Loucy (cell line): ENCODE measurements around the gene BTN3A1.
A peak's percentile ranks its signal among the peaks of the same experiment; 100 is the strongest.

Experiments used
- H2AFZ ChIP-seq: fragments of 200-600 bp; sonication (generic); 2 replicates; pipeline ENCODE4 v1.6.0; 2016; ENCODE audit warnings: antibody characterized with exemption, mild to moderate bottlenecking, low read length, moderate library complexity
- H3F3A ChIP-seq: fragments of 200-600 bp; 2 replicates; pipeline ENCODE4 v1.6.0; 2016; ENCODE audit warnings: antibody characterized with exemption, low read depth, mild to moderate bottlenecking
- H3K27me3 ChIP-seq: fragments of 200-600 bp; sonication (generic); 2 replicates; pipeline ENCODE4 v1.6.1; 2014; ENCODE audit warnings: low read length, mild to moderate bottlenecking; ENCODE audit not compliant: insufficient read depth, poor library complexity, severe bottlenecking
- H3K36me3 ChIP-seq: fragments of 200-600 bp; sonication (generic); 2 replicates; pipeline ENCODE4 v1.6.1; 2016; ENCODE audit warnings: low read length; ENCODE audit not compliant: insufficient read depth
- H3K4me1 ChIP-seq: fragments of 200-600 bp; sonication (generic); 2 replicates; pipeline ENCODE4 v1.5.1; 2014; ENCODE audit warnings: low read length, mild to moderate bottlenecking; ENCODE audit not compliant: insufficient read depth, poor library complexity, severe bottlenecking
- H3K4me2 ChIP-seq: fragments of 200-600 bp; sonication (generic); 2 replicates; pipeline ENCODE4 v1.6.0; 2014; ENCODE audit warnings: antibody characterized with exemption, low read length, low read depth, mild to moderate bottlenecking; ENCODE audit not compliant: poor library complexity, severe bottlenecking
- H3K4me3 ChIP-seq: fragments of 200-600 bp; sonication (generic); 2 replicates; pipeline ENCODE4 v1.5.1; 2014; ENCODE audit warnings: low read length, mild to moderate bottlenecking, mixed read lengths; ENCODE audit not compliant: poor library complexity, severe bottlenecking
- H3K79me2 ChIP-seq: fragments of 200-600 bp; sonication (generic); 2 replicates; pipeline ENCODE4 v1.6.1; 2014; ENCODE audit warnings: low read length; ENCODE audit not compliant: insufficient read depth
- H3K9ac ChIP-seq: fragments of 200-600 bp; sonication (generic); 2 replicates; pipeline ENCODE4 v1.6.0; 2014; ENCODE audit warnings: mild to moderate bottlenecking, low read depth, low read length, moderate library complexity; ENCODE audit not compliant: poor library complexity, severe bottlenecking
- H3K9me2 ChIP-seq: fragments of 200-600 bp; sonication (generic); replicated peaks from 2 replicates; pipeline ENCODE4 v1.6.1; 2016; ENCODE audit warnings: low read depth, low read length, mixed read lengths
- H3K9me3 ChIP-seq: fragments of 200-600 bp; sonication (generic); 2 replicates; pipeline ENCODE4 v1.6.1; 2014; ENCODE audit warnings: mild to moderate bottlenecking, antibody characterized with exemption, low read length, low read depth; ENCODE audit not compliant: insufficient read depth
- H4K20me1 ChIP-seq: fragments of 200-600 bp; sonication (generic); 2 replicates; pipeline ENCODE4 v1.6.0; 2014; ENCODE audit warnings: antibody characterized with exemption, low read length, mild to moderate bottlenecking; ENCODE audit not compliant: insufficient read depth, poor library complexity, severe bottlenecking
- EZH2phosphoT487 ChIP-seq: fragments of 200-600 bp; IDR thresholded peaks from 2 replicates; pipeline ENCODE4 v1.6.1; 2018; ENCODE audit warnings: antibody characterized with exemption, mild to moderate bottlenecking, moderate library complexity, borderline replicate concordance
- TF ChIP-seq, protein P1 (sequence below): fragments of 200-600 bp; sonication (generic); conservative IDR thresholded peaks from 2 replicates; pipeline ENCODE4 v1.5.1; 2014; ENCODE audit warnings: mild to moderate bottlenecking, antibody characterized with exemption, low read length

Gene BTN3A1

DNA sequence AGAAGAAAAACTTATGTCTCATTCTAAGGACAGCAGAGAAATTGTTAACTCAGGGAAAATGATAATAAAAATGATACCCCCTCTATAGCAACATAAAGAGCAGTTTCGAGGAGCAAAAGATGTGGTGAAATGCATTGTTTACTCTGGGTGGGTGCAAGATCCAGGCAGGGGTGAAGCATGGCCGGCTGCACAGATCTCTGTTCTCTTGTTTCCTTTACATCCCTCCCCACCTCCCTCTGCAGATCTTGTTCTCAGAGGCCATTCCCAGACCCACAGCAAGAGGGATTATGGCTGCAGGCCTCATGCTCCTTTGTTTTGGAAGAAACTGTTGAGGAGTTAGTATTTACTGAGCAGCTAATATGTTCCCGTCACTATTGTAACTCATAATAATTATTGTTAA is 1.8 kb downstream of the BTN3A1 start:
- no peaks in the 10 kb centered on the region for H4K20me1 ChIP-seq
- peak overlapping the region; percentile 74 for H3K9ac ChIP-seq
- peaks cover 62% of the 10 kb centered on the region for H3K4me1 ChIP-seq
- H3F3A ChIP-seq = no peaks in the 10 kb centered on the region
- peak overlapping the region; percentile 75 for H3K4me2 ChIP-seq
- no peak overlapping the region for H2AFZ ChIP-seq
- H3K4me3 ChIP-seq = peak overlapping the region; percentile 88
- H3K79me2 ChIP-seq = peaks cover 24% of the 10 kb centered on the region
- H3K27me3 ChIP-seq = no peaks in the 10 kb centered on the region
- H3K9me2 ChIP-seq = no peaks in the 10 kb centered on the region
- no peaks in the 10 kb centered on the region for H3K36me3 ChIP-seq
- no peak for TF ChIP-seq EZH2phosphoT487
- TF ChIP-seq, protein P1, sequence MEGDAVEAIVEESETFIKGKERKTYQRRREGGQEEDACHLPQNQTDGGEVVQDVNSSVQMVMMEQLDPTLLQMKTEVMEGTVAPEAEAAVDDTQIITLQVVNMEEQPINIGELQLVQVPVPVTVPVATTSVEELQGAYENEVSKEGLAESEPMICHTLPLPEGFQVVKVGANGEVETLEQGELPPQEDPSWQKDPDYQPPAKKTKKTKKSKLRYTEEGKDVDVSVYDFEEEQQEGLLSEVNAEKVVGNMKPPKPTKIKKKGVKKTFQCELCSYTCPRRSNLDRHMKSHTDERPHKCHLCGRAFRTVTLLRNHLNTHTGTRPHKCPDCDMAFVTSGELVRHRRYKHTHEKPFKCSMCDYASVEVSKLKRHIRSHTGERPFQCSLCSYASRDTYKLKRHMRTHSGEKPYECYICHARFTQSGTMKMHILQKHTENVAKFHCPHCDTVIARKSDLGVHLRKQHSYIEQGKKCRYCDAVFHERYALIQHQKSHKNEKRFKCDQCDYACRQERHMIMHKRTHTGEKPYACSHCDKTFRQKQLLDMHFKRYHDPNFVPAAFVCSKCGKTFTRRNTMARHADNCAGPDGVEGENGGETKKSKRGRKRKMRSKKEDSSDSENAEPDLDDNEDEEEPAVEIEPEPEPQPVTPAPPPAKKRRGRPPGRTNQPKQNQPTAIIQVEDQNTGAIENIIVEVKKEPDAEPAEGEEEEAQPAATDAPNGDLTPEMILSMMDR = no peak
- no peaks in the 10 kb centered on the region for H3K9me3 ChIP-seq

DNA sequence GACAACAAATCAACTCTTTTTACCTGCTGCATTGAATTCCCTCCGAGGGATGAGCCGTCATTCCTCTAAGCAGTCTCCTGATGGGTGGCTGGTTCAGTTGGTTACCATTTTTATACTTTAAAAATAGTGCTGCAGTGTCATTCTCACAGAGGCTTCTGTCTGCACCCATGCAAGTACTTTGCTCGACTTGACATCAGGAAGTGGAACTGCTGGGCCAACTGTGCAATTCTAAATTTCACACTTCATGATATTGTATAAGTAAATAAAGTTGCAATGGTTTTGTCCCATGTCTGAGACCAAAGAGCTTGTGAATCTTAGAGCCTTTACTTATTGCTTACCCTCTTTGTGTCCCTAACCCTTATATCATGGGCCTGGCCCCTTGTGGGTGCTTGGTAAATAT is 2.5 kb downstream of the BTN3A1 start:
- Histone ChIP-seq H3F3A (no peaks in the 10 kb centered on the region), H2AFZ (no peak overlapping the region), H3K4me2 (peak overlapping the region; percentile 75)

DNA sequence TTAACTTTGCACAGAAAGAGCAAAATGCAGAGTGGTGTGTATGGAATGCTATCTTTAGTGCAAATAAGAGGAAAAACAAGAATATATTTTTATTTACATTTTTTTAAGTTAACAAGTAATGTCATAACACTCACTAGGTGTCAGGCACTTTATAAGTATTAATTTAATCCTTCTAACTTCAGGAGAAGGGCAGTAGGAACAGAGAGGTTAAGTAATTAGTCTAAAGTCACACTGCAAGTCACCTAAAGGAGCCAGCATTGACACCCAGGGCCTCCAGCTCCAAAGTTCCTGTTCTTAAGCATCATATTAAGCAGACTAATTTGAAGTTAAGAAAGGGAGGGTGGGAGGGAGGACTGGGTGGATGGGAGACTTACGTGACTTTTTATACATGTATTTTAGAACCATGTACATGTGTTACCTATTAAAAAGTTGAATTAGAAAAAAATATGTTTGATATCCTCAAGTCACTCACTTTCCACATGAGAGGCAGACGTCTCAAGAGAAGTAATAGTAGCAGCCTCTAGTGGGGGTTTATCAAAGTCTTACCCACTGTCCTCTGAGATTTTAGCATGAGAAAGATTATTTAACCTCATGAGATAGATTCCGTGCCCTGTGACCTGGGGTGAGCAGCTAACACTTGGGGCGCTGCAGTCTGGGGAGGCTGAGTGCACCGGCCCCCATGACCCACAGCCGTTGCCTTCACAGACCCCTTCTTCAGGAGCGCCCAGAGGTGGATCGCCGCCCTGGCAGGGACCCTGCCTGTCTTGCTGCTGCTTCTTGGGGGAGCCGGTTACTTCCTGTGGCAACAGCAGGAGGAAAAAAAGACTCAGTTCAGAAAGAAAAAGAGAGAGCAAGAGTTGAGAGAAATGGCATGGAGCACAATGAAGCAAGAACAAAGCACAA is 7.0 kb downstream of the BTN3A1 start:
- Histone ChIP-seq H3K4me1 (peaks cover 45% of the 10 kb centered on the region), H3K36me3 (no peaks in the 10 kb centered on the region), H2AFZ (no peak overlapping the region), H3K9me2 (no peaks in the 10 kb centered on the region), H3K4me3 (no peak overlapping the region), H3F3A (no peaks in the 10 kb centered on the region), H3K79me2 (peaks cover 8% of the 10 kb centered on the region; the same call in 1 of the 2 replicates), H3K9ac (no peak overlapping the region), H3K4me2 (no peak overlapping the region), H3K9me3 (no peaks in the 10 kb centered on the region), H4K20me1 (no peaks in the 10 kb centered on the region), H3K27me3 (no peaks in the 10 kb centered on the region)
- no peak for TF ChIP-seq EZH2phosphoT487
- TF ChIP-seq, protein P1 = no peak

More for the DNA sequence above, 2.5 kb downstream of the BTN3A1 start:
- Histone ChIP-seq H3K9me2 (no peaks in the 10 kb centered on the region), H3K36me3 (no peaks in the 10 kb centered on the region), H3K27me3 (no peaks in the 10 kb centered on the region), H3K9me3 (no peaks in the 10 kb centered on the region), H3K4me3 (peak overlapping the region; percentile 88), H3K4me1 (peaks cover 66% of the 10 kb centered on the region), H3K9ac (peak overlapping the region; percentile 74), H4K20me1 (no peaks in the 10 kb centered on the region), H3K79me2 (peaks cover 24% of the 10 kb centered on the region)
- no peak for TF ChIP-seq EZH2phosphoT487
